ENCODE data around the gene GLT8D2.

DNA sequence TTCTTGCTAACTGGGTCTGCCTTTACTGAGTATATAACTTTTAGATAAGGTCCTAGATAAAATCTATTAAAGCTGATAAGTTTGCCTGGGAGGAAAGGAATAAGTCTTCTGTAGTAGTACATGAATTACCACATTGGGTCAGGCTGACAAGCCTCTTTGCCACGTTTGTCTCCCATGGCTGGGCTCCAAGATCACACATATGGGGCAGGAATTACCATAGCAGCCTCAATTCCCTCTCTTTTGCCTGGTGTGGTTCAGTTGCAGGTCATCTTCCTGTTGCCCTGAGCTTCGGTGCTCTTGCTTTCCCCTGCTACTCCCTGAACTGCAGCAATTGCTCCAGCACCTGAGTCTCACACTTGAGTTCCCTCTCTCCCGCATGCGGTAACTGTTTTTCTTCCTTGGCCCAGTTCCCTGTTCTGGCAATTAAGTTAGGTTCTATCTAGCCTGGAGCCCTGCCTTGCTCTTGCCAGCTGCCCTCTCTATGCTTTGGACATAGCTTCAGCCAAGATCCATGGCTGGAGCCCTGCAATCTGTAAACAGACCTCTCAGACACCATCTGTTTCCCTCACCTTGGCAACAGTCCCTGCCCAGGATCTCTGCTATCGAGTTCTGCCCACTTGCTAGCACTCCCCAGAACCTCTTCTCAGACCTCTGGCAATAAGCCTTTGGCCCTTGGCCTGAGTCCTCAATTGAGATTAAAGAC, 5.8 kb upstream of the GLT8D2 start:
- TF ChIP-seq POLR2A (IDR thresholded peaks at IDR 0.05; ENCODE audit: low read depth, low read length): no peak
- no peak for TF ChIP-seq POLR2AphosphoS5 (IDR thresholded peaks at IDR 0.05; ENCODE audit: low read depth, low read length)
- no peak for TF ChIP-seq TAF1 (IDR thresholded peaks at IDR 0.05; ENCODE audit: borderline replicate concordance, low read depth, low read length)
